ENCODE measurements around the gene TMEM53.

TMEM53 gene

GRCh38 chr1:44646261-44647110 is 27.8 kb downstream of the TMEM53 start:
- H3K4me1 ChIP-seq (ENCODE audit: control insufficient read depth, low read depth, low read length) = no peaks in the 10 kb centered on the region
- H3K4me2 ChIP-seq (ENCODE audit: low read length) = no peak overlapping the region
- H3K9ac ChIP-seq (ENCODE audit: low read length) = no peak overlapping the region
- no peak overlapping the region for H4K8ac ChIP-seq (ENCODE audit: low read depth, low read length)
- H3K23ac ChIP-seq (ENCODE audit: low read length) = no peak overlapping the region
- H2BK5ac ChIP-seq (ENCODE audit: low read length) = no peak overlapping the region
- H3K27me3 ChIP-seq (ENCODE audit: insufficient read depth, low read length, poor library complexity) = no peaks in the 10 kb centered on the region
- H2AK5ac ChIP-seq (ENCODE audit: low read length) = no peak overlapping the region
- H3K79me1 ChIP-seq (ENCODE audit: low read length) = peaks cover 3% of the 10 kb centered on the region
- no peak overlapping the region for H3K4me3 ChIP-seq (ENCODE audit: low read length)
- H4K5ac ChIP-seq (ENCODE audit: low read length) = no peak overlapping the region
- H3K27ac ChIP-seq (ENCODE audit: low read depth, low read length) = no peak overlapping the region
- H3K79me2 ChIP-seq (ENCODE audit: control insufficient read depth, insufficient read depth, low read length) = no peaks in the 10 kb centered on the region
- no peak overlapping the region for H2BK120ac ChIP-seq (ENCODE audit: low read depth, low read length)
- H3K4ac ChIP-seq (ENCODE audit: low read depth, low read length) = no peak overlapping the region
- no peak overlapping the region for H2BK15ac ChIP-seq (replicated peaks; ENCODE audit: low read depth)
- no CpG with 5 or more reads among the region's 28 CpGs for WGBS (ENCODE audit: extremely low coverage, insufficient coverage, low lambda C conversion rate)
- no peak for DNase-seq
- peaks cover 11% of the 10 kb centered on the region for H3K36me3 ChIP-seq (ENCODE audit: control insufficient read depth, insufficient read depth, low read length)
- H3K56ac ChIP-seq (ENCODE audit: low read length) = no peak overlapping the region
- H3K18ac ChIP-seq (ENCODE audit: low read length) = no peak overlapping the region

- WGBS (ENCODE audit: extremely low coverage, insufficient coverage, low lambda C conversion rate) = no CpG with 5 or more reads among the region's 18 CpGs
- no peak overlapping the region for H3K4me3 ChIP-seq (ENCODE audit: low read length)
Observed at GRCh38 chr1:44645476-44646244, 28.6 kb downstream of the TMEM53 start.

GRCh38 chr1:44644806-44645205 is 29.5 kb downstream of the TMEM53 start:
- H3K23ac ChIP-seq (ENCODE audit: low read length) = no peak overlapping the region
- H2AK5ac ChIP-seq (ENCODE audit: low read length) = no peak overlapping the region
- H3K4me2 ChIP-seq (ENCODE audit: low read length) = no peak overlapping the region
- WGBS (ENCODE audit: extremely low coverage, insufficient coverage, low lambda C conversion rate) = no CpG with 5 or more reads among the region's 7 CpGs
- no peak overlapping the region for H2BK120ac ChIP-seq (ENCODE audit: low read depth, low read length)
- H3K9ac ChIP-seq (ENCODE audit: low read length) = no peak overlapping the region
- H4K8ac ChIP-seq (ENCODE audit: low read depth, low read length) = no peak overlapping the region
- no peaks in the 10 kb centered on the region for H3K27me3 ChIP-seq (ENCODE audit: insufficient read depth, low read length, poor library complexity)
- no peak for DNase-seq
- no peak overlapping the region for H2BK15ac ChIP-seq (replicated peaks; ENCODE audit: low read depth)
- H3K27ac ChIP-seq (ENCODE audit: low read depth, low read length) = no peak overlapping the region
- no peaks in the 10 kb centered on the region for H3K4me1 ChIP-seq (ENCODE audit: control insufficient read depth, low read depth, low read length)
- peaks cover 16% of the 10 kb centered on the region for H3K36me3 ChIP-seq (ENCODE audit: control insufficient read depth, insufficient read depth, low read length)
- no peak overlapping the region for H3K4me3 ChIP-seq (ENCODE audit: low read length)
- H4K5ac ChIP-seq (ENCODE audit: low read length) = no peak overlapping the region
- peaks cover 3% of the 10 kb centered on the region for H3K79me1 ChIP-seq (ENCODE audit: low read length)
- H3K56ac ChIP-seq (ENCODE audit: low read length) = no peak overlapping the region
- H3K18ac ChIP-seq (ENCODE audit: low read length) = no peak overlapping the region
- no peaks in the 10 kb centered on the region for H3K79me2 ChIP-seq (ENCODE audit: control insufficient read depth, insufficient read depth, low read length)
- no peak overlapping the region for H3K4ac ChIP-seq (ENCODE audit: low read depth, low read length)
- no peak overlapping the region for H2BK5ac ChIP-seq (ENCODE audit: low read length)

More at GRCh38 chr1:44645476-44646244, 28.6 kb downstream of the TMEM53 start:
- Histone ChIP-seq H3K56ac (ENCODE audit: low read length) (no peak overlapping the region), H3K9ac (ENCODE audit: low read length) (no peak overlapping the region), H2AK5ac (ENCODE audit: low read length) (no peak overlapping the region), H3K79me1 (ENCODE audit: low read length) (peaks cover 3% of the 10 kb centered on the region), H3K79me2 (ENCODE audit: control insufficient read depth, insufficient read depth, low read length) (no peaks in the 10 kb centered on the region), H3K4me1 (ENCODE audit: control insufficient read depth, low read depth, low read length) (no peaks in the 10 kb centered on the region), H2BK15ac (replicated peaks; ENCODE audit: low read depth) (no peak overlapping the region), H4K8ac (ENCODE audit: low read depth, low read length) (no peak overlapping the region), H4K5ac (ENCODE audit: low read length) (no peak overlapping the region), H3K18ac (ENCODE audit: low read length) (no peak overlapping the region), H3K4me2 (ENCODE audit: low read length) (no peak overlapping the region), H3K23ac (ENCODE audit: low read length) (no peak overlapping the region), H3K4ac (ENCODE audit: low read depth, low read length) (no peak overlapping the region), H2BK120ac (ENCODE audit: low read depth, low read length) (no peak overlapping the region), H3K36me3 (ENCODE audit: control insufficient read depth, insufficient read depth, low read length) (peaks cover 15% of the 10 kb centered on the region), H2BK5ac (ENCODE audit: low read length) (no peak overlapping the region), H3K27ac (ENCODE audit: low read depth, low read length) (no peak overlapping the region), H3K27me3 (ENCODE audit: insufficient read depth, low read length, poor library complexity) (no peaks in the 10 kb centered on the region)
- no peak for DNase-seq

GRCh38 chr1:44643721-44644334 is 30.5 kb downstream of the TMEM53 start:
- Histone ChIP-seq H3K27ac (ENCODE audit: low read depth, low read length) (no peak overlapping the region), H3K79me2 (ENCODE audit: control insufficient read depth, insufficient read depth, low read length) (no peaks in the 10 kb centered on the region), H2AK5ac (ENCODE audit: low read length) (no peak overlapping the region), H3K18ac (ENCODE audit: low read length) (no peak overlapping the region), H3K79me1 (ENCODE audit: low read length) (peaks cover 3% of the 10 kb centered on the region), H2BK15ac (replicated peaks; ENCODE audit: low read depth) (no peak overlapping the region), H3K4ac (ENCODE audit: low read depth, low read length) (no peak overlapping the region), H3K36me3 (ENCODE audit: control insufficient read depth, insufficient read depth, low read length) (peaks cover 20% of the 10 kb centered on the region), H3K27me3 (ENCODE audit: insufficient read depth, low read length, poor library complexity) (no peaks in the 10 kb centered on the region), H4K8ac (ENCODE audit: low read depth, low read length) (no peak overlapping the region), H2BK120ac (ENCODE audit: low read depth, low read length) (no peak overlapping the region), H3K4me2 (ENCODE audit: low read length) (no peak overlapping the region), H3K23ac (ENCODE audit: low read length) (no peak overlapping the region), H4K5ac (ENCODE audit: low read length) (no peak overlapping the region), H3K4me1 (ENCODE audit: control insufficient read depth, low read depth, low read length) (no peaks in the 10 kb centered on the region), H3K9ac (ENCODE audit: low read length) (no peak overlapping the region), H2BK5ac (ENCODE audit: low read length) (no peak overlapping the region), H3K56ac (ENCODE audit: low read length) (no peak overlapping the region), H3K4me3 (ENCODE audit: low read length) (no peak overlapping the region)
- no CpG with 5 or more reads among the region's 9 CpGs for WGBS (ENCODE audit: extremely low coverage, insufficient coverage, low lambda C conversion rate)
- DNase-seq = no peak

- H3K79me1 ChIP-seq (ENCODE audit: low read length) = peaks cover 3% of the 10 kb centered on the region
- no peaks in the 10 kb centered on the region for H3K79me2 ChIP-seq (ENCODE audit: control insufficient read depth, insufficient read depth, low read length)
- no peak overlapping the region for H3K9ac ChIP-seq (ENCODE audit: low read length)
- peaks cover 20% of the 10 kb centered on the region for H3K36me3 ChIP-seq (ENCODE audit: control insufficient read depth, insufficient read depth, low read length)
- no peak overlapping the region for H3K4me2 ChIP-seq (ENCODE audit: low read length)
- no CpG with 5 or more reads among the region's 3 CpGs for whole genome bisulfite sequencing (ENCODE audit: extremely low coverage, insufficient coverage, low lambda C conversion rate)
- no peak overlapping the region for H3K4ac ChIP-seq (ENCODE audit: low read depth, low read length)
- no peak overlapping the region for H4K5ac ChIP-seq (ENCODE audit: low read length)
- no peak overlapping the region for H3K4me3 ChIP-seq (ENCODE audit: low read length)
- no peak for DNase-seq
- no peak overlapping the region for H3K23ac ChIP-seq (ENCODE audit: low read length)
- H2BK15ac ChIP-seq (replicated peaks; ENCODE audit: low read depth) = no peak overlapping the region
- H3K4me1 ChIP-seq (ENCODE audit: control insufficient read depth, low read depth, low read length) = no peaks in the 10 kb centered on the region
- H3K27ac ChIP-seq (ENCODE audit: low read depth, low read length) = no peak overlapping the region
- no peaks in the 10 kb centered on the region for H3K27me3 ChIP-seq (ENCODE audit: insufficient read depth, low read length, poor library complexity)
- no peak overlapping the region for H4K8ac ChIP-seq (ENCODE audit: low read depth, low read length)
- no peak overlapping the region for H3K18ac ChIP-seq (ENCODE audit: low read length)
- H2BK5ac ChIP-seq (ENCODE audit: low read length) = no peak overlapping the region
- H3K56ac ChIP-seq (ENCODE audit: low read length) = no peak overlapping the region
- no peak overlapping the region for H2AK5ac ChIP-seq (ENCODE audit: low read length)
- H2BK120ac ChIP-seq (ENCODE audit: low read depth, low read length) = no peak overlapping the region
Observed at GRCh38 chr1:44642925-44643324, 31.4 kb downstream of the TMEM53 start.
